GM12892 (cell line): ENCODE data around the gene CA6.

Experiments
- POLR2A ChIP-seq: IDR thresholded peaks from 2 replicates; pipeline ENCODE4 v1.6.1; 2011; ENCODE audit warnings: low read depth, low read length, control low read depth
- POLR2AphosphoS5 ChIP-seq: IDR thresholded peaks from 2 replicates; pipeline ENCODE4 v1.6.1; 2011; ENCODE audit warnings: low read depth, low read length, control low read depth
- TAF1 ChIP-seq: IDR thresholded peaks from 2 replicates; pipeline ENCODE4 v1.6.1; 2011; ENCODE audit warnings: low read depth, mild to moderate bottlenecking, control low read depth, low read length, borderline replicate concordance

DNA sequence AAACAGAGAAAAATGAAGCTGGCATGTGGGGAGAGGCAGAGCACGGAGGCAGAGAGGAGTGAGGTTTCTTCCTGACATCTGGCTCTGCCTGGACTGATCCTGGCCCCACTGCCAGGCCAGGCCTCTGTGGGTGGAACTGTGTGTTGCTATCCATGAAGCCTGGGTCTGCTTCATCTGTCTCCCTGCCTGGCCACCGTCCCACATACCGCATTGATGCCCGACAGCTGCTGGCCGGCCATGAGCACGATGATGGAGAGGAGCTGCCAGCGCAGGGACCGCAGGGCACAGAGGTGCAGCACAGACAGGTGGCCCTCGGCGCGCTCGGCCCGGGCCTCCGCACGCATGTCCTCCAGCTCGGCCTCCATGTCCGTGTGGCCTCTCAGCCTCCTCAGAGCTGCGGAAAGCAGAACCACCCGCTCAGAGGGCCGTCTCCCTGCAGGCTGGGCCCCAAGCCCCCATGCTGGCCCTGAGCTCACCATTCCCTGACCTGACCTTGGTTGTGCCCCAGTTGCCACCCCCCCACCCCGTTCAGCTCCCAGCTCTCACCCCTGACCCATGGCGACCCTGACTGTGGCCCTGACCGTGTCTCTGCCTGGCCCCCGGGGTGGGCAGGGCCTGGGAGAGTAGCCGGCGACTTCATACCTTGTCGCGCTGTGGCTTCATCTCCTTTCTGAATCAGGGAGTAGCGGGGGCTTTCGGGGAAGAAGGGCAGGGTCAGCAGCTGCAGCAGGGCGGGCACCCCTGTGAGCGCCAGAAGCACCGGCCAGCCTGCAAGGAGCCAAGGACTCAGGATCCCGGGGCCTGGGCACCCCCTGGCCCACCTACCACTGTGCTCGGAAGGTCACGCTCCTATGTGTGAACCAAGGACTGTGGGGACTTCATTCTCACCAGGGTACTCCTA, 69.1 kb downstream of the CA6 start:
- TF ChIP-seq POLR2A (no peak), POLR2AphosphoS5 (no peak), TAF1 (no peak)
